ENCODE measurements around the gene ITPRID2. TPM values are rescaled to one million over a fixed set of nuclear protein-coding genes. Genes with fewer than 3 reads are reported as not detected.
A peak's percentile ranks its signal among the peaks of the same experiment; 100 is the strongest.

Gene ITPRID2
- total and polyA plus RNA-seq, 2 of the 13 experiments (the other 11 are each of a cell fraction or from before 2014, with no cell fraction given) = 44.8 to 62.3 TPM

DNA sequence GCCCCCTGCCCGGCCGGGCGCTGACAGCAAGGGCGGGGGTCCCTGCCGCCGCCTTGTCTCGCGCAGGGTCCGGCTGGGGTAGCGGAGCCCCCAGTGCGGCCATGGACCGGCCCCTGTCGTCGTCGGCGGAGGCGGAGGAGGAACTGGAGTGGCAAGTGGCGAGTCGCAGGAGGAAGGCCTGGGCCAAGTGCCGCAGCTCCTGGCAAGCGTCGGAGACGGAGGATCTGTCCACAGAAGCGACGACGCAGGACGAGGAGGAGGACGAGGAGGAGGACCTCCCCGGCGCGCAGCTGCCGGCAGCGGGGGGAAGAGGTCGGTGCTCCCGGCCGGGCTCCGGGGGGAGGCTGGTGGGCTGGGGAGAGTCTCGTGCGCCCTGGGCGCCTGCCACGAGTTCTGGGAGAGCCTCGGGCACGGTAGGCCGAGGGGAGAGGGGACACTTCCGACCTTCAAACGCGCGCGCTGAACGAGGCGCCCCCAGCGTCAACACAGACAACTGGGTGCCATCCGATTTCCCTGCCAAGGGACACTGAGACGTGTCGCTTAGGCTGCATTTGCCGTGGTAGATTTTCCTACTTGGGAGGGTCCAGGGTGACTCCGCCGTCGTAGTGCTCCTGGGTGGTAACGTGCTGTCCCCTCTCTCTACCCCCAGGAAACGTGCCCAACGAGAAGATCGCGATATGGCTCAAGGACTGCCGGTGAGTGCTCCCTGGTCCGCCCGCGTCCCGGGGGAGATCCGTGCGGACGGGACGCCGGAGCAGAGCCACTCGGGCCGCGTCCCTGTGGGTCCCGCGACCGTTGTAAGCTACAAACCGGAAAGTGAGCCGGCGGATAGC lies 652 bp downstream of the ITPRID2 start (continued):
- TF ChIP-seq, protein P1, sequence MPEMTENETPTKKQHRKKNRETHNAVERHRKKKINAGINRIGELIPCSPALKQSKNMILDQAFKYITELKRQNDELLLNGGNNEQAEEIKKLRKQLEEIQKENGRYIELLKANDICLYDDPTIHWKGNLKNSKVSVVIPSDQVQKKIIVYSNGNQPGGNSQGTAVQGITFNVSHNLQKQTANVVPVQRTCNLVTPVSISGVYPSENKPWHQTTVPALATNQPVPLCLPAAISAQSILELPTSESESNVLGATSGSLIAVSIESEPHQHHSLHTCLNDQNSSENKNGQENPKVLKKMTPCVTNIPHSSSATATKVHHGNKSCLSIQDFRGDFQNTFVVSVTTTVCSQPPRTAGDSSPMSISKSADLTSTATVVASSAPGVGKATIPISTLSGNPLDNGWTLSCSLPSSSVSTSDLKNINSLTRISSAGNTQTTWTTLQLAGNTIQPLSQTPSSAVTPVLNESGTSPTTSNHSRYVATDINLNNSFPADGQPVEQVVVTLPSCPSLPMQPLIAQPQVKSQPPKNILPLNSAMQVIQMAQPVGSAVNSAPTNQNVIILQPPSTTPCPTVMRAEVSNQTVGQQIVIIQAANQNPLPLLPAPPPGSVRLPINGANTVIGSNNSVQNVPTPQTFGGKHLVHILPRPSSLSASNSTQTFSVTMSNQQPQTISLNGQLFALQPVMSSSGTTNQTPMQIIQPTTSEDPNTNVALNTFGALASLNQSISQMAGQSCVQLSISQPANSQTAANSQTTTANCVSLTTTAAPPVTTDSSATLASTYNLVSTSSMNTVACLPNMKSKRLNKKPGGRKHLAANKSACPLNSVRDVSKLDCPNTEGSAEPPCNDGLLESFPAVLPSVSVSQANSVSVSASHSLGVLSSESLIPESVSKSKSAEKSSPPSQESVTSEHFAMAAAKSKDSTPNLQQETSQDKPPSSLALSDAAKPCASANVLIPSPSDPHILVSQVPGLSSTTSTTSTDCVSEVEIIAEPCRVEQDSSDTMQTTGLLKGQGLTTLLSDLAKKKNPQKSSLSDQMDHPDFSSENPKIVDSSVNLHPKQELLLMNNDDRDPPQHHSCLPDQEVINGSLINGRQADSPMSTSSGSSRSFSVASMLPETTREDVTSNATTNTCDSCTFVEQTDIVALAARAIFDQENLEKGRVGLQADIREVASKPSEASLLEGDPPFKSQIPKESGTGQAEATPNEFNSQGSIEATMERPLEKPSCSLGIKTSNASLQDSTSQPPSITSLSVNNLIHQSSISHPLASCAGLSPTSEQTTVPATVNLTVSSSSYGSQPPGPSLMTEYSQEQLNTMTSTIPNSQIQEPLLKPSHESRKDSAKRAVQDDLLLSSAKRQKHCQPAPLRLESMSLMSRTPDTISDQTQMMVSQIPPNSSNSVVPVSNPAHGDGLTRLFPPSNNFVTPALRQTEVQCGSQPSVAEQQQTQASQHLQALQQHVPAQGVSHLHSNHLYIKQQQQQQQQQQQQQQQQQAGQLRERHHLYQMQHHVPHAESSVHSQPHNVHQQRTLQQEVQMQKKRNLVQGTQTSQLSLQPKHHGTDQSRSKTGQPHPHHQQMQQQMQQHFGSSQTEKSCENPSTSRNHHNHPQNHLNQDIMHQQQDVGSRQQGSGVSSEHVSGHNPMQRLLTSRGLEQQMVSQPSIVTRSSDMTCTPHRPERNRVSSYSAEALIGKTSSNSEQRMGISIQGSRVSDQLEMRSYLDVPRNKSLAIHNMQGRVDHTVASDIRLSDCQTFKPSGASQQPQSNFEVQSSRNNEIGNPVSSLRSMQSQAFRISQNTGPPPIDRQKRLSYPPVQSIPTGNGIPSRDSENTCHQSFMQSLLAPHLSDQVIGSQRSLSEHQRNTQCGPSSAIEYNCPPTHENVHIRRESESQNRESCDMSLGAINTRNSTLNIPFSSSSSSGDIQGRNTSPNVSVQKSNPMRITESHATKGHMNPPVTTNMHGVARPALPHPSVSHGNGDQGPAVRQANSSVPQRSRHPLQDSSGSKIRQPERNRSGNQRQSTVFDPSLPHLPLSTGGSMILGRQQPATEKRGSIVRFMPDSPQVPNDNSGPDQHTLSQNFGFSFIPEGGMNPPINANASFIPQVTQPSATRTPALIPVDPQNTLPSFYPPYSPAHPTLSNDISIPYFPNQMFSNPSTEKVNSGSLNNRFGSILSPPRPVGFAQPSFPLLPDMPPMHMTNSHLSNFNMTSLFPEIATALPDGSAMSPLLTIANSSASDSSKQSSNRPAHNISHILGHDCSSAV (CRISPR knock-in tag; IDR thresholded peaks at IDR 0.05; ENCODE audit: borderline replicate concordance) = peak; percentile 87; the same call in 1 of the 2 replicates
- TF ChIP-seq RELA (CRISPR knock-in tag; IDR thresholded peaks at IDR 0.05) (no peak), XBP1 (CRISPR knock-in tag; IDR thresholded peaks at IDR 0.05) (no peak), MEIS2 (CRISPR knock-in tag; IDR thresholded peaks at IDR 0.05) (no peak; the same call in 1 of the 2 replicates), KDM5A (IDR thresholded peaks at IDR 0.05; ENCODE audit: borderline replicate concordance, low read length) (peak; percentile 33; the same call in 1 of the 2 replicates), ZNF598 (CRISPR knock-in tag; IDR thresholded peaks at IDR 0.05; ENCODE audit: borderline replicate concordance) (peak; percentile 95; the same call in 1 of the 2 replicates), ESRRA (CRISPR knock-in tag; IDR thresholded peaks at IDR 0.05; ENCODE audit: low read depth) (peak; percentile 59; the same call in 1 of the 2 replicates), ZNF557 (CRISPR knock-in tag; IDR thresholded peaks at IDR 0.05) (peak; percentile 99), ZFP36L1 (CRISPR knock-in tag; IDR thresholded peaks at IDR 0.05) (peak; percentile 49; the same call in 1 of the 2 replicates)
- TF ChIP-seq, protein P2, sequence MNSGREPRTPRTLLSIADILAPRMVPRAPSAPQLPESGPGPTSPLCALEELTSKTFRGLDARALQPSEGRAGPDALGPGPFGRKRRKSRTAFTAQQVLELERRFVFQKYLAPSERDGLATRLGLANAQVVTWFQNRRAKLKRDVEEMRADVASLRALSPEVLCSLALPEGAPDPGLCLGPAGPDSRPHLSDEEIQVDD (CRISPR knock-in tag; IDR thresholded peaks at IDR 0.05; ENCODE audit: borderline replicate concordance) = peak; percentile 96; the same call in 1 of the 2 replicates
- TF ChIP-seq, protein P3, sequence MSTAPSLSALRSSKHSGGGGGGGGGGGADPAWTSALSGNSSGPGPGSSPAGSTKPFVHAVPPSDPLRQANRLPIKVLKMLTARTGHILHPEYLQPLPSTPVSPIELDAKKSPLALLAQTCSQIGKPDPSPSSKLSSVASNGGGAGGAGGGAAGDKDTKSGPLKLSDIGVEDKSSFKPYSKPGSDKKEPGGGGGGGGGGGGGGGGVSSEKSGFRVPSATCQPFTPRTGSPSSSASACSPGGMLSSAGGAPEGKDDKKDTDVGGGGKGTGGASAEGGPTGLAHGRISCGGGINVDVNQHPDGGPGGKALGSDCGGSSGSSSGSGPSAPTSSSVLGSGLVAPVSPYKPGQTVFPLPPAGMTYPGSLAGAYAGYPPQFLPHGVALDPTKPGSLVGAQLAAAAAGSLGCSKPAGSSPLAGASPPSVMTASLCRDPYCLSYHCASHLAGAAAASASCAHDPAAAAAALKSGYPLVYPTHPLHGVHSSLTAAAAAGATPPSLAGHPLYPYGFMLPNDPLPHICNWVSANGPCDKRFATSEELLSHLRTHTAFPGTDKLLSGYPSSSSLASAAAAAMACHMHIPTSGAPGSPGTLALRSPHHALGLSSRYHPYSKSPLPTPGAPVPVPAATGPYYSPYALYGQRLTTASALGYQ (CRISPR knock-in tag; IDR thresholded peaks at IDR 0.05) = peak; percentile 48; the same call in 1 of the 2 replicates
- TF ChIP-seq, protein P4, sequence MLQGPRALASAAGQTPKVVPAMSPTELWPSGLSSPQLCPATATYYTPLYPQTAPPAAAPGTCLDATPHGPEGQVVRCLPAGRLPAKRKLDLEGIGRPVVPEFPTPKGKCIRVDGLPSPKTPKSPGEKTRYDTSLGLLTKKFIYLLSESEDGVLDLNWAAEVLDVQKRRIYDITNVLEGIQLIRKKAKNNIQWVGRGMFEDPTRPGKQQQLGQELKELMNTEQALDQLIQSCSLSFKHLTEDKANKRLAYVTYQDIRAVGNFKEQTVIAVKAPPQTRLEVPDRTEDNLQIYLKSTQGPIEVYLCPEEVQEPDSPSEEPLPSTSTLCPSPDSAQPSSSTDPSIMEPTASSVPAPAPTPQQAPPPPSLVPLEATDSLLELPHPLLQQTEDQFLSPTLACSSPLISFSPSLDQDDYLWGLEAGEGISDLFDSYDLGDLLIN (CRISPR knock-in tag; IDR thresholded peaks at IDR 0.05; ENCODE audit: borderline replicate concordance) = peak; percentile 77; the same call in 1 of the 2 replicates
- TF ChIP-seq, protein P5, sequence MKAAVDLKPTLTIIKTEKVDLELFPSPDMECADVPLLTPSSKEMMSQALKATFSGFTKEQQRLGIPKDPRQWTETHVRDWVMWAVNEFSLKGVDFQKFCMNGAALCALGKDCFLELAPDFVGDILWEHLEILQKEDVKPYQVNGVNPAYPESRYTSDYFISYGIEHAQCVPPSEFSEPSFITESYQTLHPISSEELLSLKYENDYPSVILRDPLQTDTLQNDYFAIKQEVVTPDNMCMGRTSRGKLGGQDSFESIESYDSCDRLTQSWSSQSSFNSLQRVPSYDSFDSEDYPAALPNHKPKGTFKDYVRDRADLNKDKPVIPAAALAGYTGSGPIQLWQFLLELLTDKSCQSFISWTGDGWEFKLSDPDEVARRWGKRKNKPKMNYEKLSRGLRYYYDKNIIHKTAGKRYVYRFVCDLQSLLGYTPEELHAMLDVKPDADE (CRISPR knock-in tag; IDR thresholded peaks at IDR 0.05) = peak; percentile 64; the same call in 1 of the 2 replicates
